CD4-positive, alpha-beta T cell treated with Interleukin-21 for 1 hour (primary cell): Measurements from ENCODE around the gene ATP6V1G2.

ENCODE experiments used
- DNase-seq: peaks from one replicate; pipeline ENCODE4 v3.0.0-alpha.2; 2020

Gene ATP6V1G2

DNA sequence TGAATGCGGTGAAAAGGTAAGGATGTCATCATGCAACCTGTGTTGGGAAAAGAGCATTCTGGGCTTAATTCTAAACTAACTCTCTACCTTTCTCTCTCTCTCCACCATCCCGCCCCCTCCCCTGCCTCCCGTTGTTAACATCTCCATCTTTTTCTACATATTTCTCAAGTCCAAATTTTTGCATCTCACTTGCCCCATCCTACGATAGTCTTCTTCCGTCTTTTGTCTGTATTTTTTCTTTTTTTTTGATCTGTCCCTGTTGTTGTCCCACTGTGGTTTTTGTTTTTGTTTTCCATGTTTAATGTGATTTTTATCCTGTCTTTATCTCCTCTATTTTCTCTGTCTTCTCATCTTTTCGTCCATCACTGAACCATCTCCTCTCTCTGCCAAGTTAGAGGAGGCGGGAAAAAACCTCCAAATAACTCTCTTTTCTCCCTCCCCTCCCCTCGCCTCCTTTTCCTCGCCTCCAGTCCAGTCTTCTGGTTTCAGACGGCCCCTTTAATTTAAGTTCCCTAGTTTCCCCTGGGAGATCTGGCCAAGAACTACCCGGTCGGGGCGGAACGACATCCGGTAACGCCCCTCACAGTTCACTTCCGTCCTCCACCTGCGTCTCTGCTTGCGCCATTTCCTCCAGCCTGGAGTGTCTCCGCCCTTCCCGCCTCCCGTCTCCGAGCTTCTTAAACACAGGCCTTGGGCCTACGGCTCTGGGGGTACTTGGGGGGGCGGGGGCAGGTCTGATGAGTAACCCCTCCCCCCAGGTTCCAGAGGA lies 734 bp upstream of the ATP6V1G2 start, which contains the start of gene NFKBIL1:
Gene NFKBIL1, plus strand, starts transcription at position 651 of the 769 bp plus-strand sequence. Its CDS starts 87 bp downstream, at position 738.
- peak; percentile 93 for DNase-seq

DNA sequence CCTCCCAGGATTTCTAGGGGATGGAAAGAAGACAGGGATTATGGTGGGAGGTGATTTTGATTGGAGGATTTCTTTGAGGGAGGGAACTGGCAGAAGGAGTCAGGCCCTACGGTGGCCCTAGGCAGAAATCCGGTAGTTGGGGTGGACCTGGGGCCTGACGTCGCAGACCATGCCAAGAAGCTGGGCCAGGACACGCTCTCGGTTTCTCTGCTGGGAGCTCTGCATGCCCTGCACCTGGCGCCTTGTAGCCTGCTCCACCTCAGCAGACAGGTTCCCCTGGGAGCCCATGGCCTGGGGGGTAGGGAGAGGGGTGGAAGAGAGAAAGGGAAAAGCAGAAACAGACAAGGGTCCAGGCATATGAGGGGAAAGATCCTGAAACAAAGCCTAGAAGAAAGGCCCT lies 1.1 kb downstream of the ATP6V1G2 start:
- no peak for DNase-seq

DNA sequence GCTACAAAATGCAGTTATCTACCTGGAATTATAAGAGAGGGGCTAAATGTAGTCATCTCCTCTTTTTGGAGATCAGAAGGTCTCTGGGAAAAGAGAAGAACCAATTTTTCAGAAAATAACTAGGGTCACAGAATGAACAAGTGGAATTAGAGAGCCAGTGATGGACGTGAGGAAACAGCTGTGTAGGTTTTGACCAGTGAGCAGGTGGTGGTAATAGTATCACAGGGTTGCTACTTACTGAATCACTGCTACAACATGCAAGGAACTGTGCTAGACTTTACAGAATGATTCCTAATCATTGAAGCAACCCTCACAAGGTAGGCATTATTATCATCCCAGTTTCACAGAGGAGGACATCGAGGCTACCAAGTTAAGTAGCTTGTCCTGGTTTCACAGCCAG lies 1.7 kb downstream of the ATP6V1G2 start:
- no peak for DNase-seq

DNA sequence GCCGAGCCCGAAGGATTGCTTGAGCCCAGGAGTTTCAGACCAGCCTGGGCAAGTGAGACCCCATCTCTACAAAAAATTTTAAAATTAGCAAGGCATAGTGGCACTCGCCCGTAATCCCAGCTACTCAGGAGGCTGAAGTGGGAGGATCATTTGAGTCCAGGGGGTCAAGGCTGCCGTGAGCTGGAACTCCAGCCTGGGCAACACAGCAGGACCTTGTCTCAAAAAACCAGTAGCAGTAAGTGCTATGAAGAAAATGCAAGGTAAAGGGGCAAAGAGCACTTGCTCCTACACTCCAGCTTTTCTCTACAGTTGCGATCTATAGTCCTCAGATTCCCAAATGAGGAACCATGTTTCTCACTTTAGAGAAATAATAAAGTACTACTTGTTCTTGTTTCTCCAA lies 2.8 kb downstream of the ATP6V1G2 start:
- DNase-seq: no peak

DNA sequence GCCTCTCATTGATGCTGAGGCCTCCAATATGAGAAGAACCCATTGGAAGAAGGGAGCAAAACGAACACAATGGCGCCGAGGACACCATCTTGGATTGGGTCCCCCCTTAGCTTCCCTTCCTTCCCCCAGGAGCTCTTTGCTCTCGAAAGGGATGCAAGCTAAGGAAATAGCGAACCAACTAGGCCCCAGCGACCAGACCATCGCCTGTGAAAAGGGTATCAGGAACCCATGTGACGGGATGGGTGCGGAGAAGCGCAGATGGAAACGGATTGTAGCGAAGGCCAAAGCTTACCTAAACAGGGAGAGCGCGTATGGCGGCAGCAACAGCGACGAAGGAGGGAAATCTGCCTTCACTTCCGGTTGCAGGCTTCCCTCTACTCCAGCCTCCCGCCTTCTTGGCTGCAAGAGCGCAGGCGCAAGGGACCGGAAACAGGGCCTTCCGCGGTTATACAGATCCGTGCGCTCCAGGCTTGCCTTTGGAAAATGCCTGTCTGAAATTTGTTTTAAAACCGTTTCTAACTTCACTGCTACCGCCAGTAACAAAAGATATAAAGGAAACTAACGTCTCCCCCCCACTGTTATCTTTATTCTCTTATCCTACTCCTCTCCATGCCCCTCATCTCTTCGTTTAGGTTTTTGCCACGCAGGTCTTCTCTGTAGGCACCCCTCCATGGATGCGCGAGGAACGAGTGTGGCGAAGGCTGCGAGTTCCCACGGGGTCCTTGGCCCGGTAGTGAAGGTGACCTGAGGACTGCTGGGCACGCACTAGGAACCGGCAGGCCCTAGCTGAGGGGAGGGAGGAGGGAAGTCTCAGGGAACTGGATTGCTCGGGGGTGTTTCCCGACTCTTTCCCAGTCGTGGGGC lies 4.5 kb downstream of the ATP6V1G2 start, which contains the start of gene DDX39B:
Gene DDX39B, minus strand, starts transcription at position 346 of the 864 bp plus-strand sequence. CDS start 1,471 bp downstream, outside the sequence.
- peak; percentile 96 for DNase-seq

DNA sequence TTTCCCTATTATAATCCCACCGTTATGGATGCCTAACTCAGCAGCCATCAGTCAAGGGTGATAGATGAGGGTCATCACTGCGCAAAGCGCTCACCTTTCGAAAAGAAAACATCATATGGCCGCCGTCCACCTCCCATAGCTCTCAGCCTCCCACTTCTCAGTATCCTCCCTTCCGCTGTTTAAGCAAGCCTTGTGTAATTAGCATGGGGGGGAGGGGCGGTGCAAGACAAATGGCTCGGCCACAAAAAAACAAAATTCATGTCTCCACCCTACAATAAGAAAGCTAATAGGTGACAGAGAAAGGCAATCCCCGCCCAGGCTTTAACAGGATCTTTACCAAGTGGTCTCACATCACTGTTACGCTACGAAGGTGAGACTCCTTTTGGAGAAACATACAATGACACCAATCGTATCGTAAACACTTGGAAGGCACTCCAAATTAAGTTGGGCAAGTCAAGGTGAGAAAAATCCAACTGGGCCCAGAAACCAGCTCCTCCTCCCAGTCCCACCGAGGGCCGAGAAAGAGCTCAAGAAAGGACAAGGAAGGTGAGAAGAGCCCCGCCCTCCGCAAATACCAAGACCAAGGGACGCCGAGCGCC lies 5.2 kb downstream of the ATP6V1G2 start:
- DNase-seq: peak; percentile 85

DNA sequence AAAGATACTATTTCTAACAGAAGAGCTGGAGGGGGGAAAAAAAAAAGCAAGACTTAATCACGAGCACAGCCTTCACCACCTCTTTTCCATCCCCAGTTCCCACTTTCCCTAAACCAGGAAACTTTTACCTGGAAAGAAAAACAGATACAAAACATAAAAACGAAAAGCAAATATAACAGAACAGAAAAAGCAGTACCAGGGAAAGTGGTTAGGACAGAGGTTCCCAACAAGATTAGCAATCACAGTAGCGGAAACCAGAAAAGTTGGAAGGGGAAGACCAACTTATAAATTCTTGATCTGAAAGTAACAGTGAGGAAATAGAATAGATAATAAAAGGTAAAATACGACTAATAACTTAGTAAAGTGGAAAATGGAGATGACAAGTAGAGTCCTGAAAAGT lies 5.8 kb downstream of the ATP6V1G2 start:
- no peak for DNase-seq

DNA sequence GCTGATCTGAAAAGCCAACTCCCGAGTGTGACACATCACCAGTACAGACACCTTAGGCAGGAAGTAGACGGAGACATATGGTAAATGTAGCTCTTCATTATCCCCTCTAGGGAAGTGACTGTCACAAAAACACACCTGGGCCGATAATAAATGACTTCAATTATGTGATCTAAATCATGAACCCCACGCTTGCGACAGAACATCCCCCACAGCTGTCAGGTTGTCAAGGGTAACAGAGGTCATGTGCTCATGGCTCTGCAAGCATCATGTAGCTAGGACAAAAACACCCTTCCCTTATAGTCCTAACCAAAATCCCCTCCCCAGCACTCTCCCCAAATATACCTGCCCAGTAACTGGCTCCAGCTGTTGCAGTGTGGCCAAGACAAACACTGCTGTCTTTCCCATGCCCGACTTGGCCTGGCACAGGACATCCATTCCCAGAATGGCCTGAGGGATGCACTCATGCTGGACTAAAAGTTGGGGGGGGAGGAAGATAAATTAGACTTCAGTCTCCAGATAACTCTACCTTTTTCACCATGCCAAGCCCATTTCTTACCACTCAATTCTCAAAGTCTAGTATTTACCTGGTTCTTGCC lies 7.5 kb downstream of the ATP6V1G2 start:
- DNase-seq: peak; percentile 47

DNA sequence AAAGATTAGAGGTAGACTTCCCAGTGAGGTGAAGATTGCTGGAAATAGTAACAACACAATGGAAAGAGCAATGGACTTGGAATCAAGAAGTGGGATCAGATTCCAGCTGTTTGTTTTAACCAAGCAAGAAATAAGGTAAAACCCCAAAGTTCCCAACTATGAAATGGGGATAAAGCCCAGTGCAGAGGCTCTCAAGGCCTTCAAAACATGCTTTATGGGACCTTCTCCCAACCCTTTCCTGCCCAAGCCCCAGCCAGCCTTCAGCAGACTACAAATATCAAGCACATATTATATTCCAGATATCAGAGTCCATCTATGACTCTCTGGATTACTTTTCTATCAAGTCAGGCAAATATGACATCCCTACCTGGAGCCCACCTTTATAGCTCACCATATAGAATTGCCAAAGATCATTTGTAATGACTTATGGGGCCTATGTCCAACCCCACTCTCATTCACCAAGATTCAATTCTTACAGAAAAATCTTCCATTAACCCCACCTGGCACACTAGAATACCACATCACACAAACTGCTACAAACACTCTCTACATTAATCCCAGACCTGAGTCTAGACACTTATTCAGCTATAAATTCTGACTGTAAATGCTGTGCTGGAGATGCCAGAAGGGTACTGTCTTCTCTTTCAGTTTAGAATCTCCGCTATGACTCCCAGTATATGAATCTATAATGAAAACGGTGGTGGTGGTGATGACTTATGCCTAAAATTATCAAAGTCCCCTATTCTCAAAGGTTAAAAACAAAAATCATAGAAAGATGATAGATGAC lies 10.7 kb downstream of the ATP6V1G2 start:
- DNase-seq: no peak

DNA sequence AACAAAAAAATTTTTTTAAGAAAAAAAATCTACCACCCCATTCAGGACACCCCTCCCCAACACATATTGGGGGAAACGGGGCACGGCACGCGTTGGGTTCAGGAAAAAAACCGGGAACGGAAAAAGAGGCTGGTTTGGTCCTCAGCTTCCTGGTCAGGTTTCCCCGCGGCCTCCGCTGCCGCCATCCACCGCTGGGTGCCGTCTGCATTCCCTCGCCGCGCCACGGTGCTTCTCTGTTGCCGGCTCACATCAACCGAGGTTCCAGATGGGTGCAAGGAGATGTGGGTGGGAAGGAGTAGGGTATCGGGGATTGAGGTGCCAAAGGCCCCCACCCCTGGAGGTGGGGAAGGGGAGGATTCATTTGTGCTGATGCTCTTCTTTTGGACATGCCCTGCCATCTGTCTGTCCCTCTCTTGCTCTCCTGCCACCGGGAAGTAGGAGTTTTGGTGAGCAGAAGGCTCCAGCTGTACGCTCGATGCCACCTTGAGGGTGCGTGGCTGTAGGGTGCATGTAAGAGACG lies 11.8 kb downstream of the ATP6V1G2 start:
- DNase-seq: no peak

DNA sequence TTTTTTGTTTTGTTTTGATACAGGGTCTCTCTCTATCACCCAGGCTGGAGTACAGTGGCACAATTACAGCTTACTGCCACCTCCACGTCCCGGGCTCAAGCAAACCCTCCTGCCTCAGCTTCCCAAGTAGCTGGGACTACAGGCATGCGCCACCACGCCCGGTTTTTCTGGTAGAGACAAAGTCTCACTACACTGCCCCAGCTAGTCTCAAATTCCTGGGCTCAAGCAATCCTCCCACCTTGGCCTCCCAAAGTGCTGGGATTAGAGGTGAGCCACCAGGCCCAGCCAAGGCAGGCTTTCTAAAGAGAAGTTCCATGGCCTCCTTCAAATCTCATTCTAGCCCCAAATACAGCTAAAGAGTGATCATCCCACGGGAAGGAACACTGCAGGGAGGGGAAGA lies 12.4 kb downstream of the ATP6V1G2 start:
- DNase-seq: no peak

DNA sequence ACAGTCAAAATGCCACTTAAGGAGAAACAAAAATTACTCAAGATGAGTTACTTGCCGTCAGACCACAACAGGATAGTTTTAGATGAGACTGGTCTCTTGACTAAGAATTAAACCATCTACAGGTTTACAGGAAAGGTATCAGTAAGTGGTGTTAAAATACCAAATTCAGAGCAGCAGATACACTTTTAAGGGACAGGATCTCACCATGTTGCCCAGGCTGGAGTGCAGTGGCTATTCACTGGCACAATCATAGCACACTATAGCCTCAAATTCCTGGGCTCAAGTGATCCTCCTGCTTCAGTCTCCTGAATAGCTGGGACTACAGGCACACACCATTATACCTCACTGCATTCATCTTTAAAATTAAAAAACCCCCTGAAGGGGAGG lies 13.0 kb downstream of the ATP6V1G2 start:
- no peak for DNase-seq

DNA sequence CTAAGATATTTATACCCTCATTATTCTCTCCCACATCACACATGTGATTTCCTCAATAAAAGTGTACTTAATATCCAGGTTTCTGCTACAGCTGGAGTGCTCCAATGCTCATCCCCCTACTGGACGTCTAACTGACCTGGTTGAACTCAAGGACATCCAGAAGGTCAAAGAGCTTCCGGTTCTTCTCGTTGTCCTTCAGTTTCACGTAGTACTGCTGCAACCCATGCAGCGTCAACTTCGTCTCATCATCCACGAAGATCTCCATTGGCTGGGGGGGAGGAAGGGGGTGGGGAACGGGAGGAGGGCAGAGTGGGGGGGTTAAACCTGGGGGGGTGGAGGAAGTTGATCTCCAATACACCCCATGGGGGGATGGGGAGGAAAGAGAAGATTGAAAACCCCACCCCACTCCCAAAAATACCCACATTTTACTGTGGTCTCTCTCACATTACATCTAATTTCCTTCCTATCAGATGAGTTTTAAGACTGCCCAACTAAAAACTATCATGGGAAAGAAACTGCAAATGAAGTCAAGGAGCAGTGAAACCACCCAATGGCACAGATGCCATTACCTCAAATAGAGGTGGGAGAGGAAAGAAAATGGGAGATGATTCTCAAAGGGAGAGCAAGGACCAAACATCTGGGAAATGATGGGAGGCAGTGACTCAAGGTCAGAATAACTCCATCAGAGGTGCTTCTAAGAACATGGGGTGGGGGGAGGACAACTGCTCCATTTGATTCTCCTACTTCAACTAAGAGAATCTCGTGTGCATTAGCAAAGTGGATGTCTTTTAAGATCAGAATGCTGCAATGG lies 13.6 kb downstream of the ATP6V1G2 start:
- DNase-seq: no peak

DNA sequence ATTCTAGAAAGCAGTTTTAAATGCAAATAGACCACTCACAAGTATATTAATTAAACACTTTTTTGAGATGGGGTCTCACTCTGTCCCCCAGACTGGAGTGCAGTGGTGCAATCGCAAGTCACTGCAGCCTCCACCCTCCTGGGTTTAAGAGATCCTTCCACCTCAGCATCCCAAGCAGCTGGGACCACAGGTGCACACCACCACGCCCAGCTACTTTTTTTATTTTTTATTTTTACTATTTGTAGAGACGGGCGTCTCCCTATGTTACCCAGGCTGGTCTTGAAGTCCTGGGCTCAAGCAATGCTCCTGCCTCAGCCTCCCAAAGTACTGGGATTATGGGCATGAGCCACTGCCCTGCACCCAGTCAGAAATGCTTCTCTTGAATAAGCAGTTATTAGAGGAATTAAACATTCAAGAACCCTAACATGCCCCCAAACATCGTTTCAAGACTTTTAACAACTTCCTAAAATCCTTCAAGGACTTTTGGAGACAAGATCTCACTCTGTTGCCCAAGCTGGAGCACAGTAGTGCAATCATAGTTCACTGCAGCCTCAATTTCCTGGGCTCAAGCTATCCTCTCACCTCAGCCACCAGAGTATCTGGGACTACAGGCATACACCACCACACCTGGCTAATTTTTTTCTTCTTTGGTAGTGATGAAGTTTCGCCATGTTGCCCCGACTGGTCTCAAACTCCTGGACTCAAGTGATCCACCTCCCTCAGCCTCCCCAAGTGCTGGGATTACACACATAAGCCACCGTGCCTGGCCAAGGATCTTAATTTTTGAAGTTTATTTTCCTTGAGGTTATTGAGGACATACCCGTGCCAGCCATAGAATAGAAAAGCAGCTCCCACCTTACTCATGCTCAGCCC lies 14.4 kb downstream of the ATP6V1G2 start:
- no peak for DNase-seq

DNA sequence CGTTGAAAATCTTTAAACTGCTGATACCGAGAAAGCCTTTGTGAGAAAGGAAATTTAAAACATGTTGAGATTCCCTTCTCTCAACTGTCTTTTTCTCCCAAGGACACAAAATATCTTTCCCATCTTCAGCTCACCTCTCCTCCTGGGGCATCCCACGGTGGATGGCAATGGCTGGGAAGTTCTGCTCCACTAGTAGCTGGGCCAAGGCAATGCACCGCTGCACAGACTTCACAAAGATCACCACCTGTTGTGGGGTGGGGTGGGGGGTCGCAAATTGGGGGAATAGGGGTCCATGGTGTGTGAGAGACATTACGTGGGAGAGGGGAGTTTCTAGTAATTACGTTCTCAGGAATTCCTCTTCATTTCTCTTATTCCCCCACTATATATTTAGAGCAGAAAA lies 15.2 kb downstream of the ATP6V1G2 start:
- DNase-seq: no peak

DNA sequence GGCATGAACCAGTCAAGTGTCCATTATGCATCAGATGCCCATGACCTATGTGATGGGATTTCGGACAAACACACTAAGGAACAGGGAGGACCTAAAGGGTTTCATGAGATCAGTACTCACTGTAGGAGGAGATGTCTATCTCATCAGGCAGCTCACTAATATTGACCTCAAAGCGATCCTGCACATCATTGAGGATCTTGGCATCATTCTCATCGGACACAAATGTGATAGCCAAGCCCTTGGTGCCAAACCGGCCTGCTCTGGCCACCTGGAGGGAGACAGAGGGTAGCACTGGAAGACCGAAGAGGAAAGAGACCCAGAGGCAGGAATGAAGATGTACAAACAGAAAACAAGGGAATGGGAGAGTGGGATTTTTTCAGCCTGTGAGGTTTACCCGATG lies 15.7 kb downstream of the ATP6V1G2 start:
- DNase-seq: no peak

DNA sequence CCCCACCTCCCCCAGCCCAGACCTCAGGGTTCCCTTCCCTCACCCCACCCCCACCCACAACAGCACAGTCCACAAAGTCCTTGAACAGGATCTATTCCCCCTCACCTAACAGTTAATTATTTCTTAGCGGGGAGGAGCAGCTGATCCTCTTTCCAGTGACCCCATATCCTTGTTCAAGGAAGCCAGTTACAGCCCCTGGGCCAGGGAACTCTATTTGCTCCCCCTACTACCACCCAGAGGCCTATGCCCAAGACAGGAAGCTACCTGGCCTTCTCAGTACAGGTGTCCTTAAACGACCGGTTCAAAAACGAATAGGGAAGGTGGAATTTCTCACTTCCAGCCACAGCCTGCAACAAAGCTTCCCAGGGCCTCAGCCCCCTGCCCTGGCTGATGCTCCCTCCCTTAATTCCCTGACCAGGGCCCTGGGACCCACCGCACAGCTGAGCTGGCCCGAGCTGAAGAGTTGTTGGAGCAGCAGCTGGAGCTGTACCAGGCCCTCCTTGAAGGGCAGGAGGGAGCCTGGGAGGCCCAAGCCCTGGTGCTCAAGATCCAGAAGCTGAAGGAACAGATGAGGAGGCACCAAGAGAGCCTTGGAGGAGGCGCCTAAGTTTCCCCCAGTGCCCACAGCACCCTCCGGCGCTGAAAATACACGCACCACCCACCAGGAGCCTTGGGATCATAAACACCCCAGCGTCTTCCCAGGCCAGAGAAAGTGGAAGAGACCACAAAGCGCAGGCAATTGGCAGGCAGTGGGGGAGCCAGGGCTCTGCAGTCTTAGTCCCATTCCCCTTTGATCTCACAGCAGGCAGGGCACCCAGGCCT lies 16.9 kb downstream of the ATP6V1G2 start:
- DNase-seq: no peak

DNA sequence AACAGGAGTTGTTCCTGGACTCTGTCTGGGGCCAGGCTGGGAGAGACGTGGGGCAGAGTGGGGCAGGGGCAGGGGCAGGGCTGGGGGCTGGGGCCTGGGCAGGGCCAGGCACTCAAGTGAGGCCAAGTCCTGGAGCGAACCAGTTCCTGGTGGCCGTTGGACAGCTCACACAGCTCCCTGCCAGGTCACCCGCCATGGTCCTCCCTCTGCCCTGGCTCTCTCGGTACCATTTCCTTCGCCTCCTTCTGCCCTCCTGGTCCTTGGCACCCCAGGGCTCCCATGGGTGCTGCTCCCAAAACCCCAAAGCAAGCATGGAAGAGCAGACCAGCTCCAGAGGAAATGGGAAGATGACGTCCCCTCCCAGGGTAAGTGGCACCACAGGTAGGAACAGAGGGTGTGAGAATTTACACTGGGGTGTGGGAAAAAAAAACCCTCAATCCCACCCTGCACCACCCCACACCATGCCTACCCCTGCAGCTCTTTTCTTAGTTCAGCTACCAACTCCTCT lies 17.5 kb downstream of the ATP6V1G2 start, which contains the start of gene MCCD1:
Gene MCCD1, plus strand, starts transcription at position 142 of the 508 bp plus-strand sequence. Its CDS starts 53 bp downstream, at position 195.
- no peak for DNase-seq

DNA sequence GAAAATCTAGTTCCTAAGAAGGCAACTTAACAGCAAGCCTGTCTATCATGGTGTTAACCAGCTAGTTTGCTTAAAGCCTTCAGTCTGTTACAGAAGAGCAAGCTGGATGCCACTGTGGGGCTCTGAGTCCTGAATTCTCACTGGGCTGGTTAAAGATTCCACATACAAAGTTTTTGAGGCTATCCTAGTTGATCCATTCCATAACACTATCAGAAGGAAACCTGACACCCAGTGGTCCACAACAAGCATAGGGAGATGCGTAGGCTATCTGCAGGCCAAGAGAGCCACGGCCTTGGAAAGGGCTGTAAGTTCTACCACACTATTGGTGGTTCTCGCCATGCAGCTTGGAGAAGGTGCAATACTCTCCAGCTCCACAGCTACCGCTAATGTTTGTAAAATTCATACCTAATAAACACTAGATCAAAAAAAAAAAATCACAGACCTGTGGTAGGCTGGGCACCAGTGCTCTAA lies 18.1 kb downstream of the ATP6V1G2 start:
- DNase-seq: no peak
